HG03520 (cell line): Measurements from ENCODE around the gene FASTK.

ENCODE experiments used
- ATAC-seq: cut with Tn5 transposase; IDR thresholded peaks from one replicate; pipeline ENCODE4 v1.9.1; 2021; ENCODE audit warnings: mild to moderate bottlenecking, moderate library complexity; ENCODE audit not compliant: unreplicated experiment

FASTK gene, protein sequence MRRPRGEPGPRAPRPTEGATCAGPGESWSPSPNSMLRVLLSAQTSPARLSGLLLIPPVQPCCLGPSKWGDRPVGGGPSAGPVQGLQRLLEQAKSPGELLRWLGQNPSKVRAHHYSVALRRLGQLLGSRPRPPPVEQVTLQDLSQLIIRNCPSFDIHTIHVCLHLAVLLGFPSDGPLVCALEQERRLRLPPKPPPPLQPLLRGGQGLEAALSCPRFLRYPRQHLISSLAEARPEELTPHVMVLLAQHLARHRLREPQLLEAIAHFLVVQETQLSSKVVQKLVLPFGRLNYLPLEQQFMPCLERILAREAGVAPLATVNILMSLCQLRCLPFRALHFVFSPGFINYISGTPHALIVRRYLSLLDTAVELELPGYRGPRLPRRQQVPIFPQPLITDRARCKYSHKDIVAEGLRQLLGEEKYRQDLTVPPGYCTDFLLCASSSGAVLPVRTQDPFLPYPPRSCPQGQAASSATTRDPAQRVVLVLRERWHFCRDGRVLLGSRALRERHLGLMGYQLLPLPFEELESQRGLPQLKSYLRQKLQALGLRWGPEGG

DNA sequence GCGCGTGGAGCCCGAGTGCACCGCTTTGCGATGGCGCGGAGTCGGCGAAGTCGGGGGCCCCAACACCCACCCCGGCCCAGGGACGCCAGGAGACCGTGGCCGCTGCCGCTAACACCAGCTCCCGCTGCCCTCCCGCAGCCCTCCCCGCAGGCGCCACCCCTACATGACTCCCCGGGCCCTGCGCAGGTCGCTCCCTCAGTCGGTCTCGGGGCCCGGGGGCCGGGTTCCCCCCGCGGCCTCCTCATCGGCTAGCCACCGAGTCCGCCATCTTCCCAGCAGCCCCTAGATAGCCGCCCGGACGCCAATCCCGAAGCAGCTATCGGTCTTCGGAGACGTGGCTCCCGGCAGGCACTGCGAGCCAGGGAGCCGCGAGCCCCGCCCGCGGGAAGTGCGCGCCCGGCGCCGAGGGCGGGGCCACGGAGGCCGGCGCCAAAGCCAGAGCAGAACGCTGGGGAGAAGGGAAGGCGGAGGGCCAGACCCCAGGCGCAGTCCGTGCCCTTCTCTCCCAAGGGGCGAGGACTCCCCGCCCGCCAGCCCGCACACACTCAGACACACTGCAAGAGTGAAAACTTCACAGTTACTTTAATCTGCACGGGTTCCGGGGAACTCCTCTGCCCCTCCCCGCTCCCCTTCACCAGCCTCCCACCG, at the start of gene FASTK:
Gene FASTK (minus strand): TSS at position 288 of the 648 bp plus-strand sequence. CDS start 43 bp downstream, at position 245.
- peak; percentile 76 for ATAC-seq

GRCh38 chr7:151129960-151130591, 49.5 kb upstream of the FASTK start:
- ATAC-seq, result no peak

GRCh38 chr7:151129117-151129959, 48.7 kb upstream of the FASTK start:
- no peak for ATAC-seq

DNA sequence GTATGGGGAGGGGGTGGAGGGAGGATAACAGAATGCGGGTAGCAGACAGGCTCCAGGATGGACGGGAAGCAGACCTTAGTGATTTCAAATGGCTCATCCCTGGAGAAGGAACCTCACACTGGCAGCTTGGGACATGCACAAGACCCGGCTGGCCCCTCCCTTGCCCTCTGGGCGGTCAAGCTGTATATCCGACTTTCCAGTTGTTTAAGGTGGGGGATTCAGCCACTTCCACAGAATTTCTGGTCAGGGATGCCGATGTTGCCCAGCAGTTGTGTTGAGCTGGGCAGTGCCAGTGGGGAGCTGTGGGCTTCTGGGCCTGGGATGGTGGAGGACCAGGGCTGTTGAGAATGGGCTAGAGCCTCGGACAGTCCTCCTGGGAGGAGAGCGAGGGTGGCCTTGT, 48.1 kb upstream of the FASTK start:
- no peak for ATAC-seq

DNA sequence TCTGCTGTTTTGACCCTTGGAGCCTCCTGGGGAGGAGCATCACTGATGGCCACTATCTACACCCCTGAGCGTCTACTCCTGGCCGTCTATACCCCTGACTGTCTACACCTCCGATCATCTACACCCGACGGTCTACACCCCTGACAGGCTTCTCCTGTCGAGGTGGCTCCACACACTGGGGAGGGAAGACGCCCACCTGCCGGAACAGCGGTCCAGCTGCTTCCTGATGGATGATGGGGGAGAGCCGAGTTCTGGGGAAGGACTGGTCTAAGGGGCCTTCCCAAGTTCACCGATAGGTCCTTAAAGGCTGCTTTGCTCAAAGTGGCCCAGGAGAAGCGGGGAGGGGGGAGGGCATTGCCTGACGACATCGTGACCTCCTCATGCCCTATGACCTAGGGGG, 47.5 kb upstream of the FASTK start:
- ATAC-seq, result no peak

DNA sequence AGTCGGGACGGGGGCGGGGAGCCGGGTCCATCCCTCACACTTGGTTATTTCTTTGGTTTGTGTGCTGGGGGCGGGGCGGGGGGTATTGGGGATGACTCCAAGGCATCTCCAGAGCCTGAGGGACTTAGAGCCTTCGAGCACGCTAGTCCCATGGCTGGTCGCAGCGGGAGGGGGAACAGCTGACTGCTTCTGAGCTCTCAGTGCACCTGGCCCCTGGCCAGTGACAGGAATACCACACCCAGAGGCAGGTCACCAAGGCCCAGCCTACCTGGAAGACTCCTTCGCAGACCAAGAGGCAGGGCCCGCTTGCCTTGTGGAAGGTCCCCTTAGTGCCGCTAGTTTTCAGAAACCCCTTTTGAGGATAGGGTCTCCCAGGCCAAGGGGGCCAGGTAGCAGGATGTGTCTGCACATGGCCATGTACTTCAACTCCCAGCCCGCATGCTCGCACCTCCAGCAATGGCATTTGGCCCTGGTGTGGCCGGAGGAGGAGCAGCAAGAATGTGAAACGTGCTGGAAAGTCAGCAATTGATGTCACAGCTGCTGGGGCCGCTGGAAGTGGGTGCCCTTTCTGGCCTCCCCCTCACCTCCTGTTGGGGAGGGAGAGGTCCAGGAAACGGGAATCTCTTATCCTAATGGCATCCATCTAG, 46.0 kb upstream of the FASTK start:
- no peak for ATAC-seq

- no peak for ATAC-seq
Measured at GRCh38 chr7:151125846-151126481, 45.4 kb upstream of the FASTK start.

GRCh38 chr7:151125470-151125845, 44.8 kb upstream of the FASTK start:
- no peak for ATAC-seq

GRCh38 chr7:151124899-151125399, 44.3 kb upstream of the FASTK start:
- ATAC-seq, result no peak

DNA sequence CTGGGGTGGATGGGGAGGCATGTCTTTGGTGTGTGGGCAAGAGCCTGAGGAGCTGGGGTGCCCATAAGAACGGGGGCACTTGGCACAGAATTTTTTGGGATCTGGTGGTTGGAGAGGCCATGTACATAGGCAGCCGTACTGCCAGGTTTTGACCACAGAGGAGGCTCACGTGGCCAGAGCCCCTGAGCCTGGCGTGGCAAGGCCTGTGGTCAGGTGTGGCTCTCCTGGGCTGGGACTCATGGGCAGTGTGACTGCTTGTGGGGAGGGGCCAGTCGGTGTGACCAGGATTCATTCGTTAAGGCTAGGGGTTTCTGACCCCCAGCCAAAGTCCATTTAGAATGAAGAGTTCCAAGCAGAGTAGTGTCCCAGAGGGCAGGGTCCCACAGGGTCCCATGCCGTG, 43.9 kb upstream of the FASTK start:
- ATAC-seq, result no peak

GRCh38 chr7:151123822-151124464, 43.3 kb upstream of the FASTK start:
- ATAC-seq, result peak; percentile 89

DNA sequence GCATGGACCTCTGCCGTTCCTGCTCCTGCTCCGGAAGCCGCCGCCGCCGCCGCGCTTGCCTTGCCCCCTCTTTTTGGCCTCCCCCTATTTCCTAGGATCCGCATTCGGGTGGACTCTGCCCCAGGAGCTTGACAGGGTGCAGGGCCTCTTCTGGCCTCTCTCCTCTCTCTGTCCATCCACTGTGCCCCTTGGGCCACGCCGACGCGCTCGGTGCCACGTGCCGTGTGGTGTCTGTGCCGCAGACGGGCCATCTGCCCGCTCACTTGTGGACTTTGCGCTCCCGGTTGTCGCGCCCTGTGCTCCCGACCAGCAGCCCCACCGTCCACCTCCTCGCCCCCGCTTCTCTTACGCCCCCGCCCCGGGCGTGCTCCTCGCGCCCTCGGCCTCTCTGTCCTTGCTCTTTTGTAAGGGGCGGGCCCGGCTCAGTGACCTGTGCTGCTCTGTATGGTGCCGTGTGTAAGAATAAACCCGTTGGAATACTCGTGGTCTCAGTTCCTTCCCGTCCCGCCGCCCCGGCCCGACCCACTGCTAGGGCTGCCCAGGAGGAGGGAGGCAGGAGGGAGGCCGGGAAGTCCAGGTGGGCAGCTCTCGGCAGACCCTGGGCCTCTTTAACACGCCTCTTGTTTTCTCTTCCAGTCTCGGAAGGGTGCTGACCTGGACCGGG, 42.7 kb upstream of the FASTK start:
- no peak for ATAC-seq

- ATAC-seq, result no peak
Measured at GRCh38 chr7:151122796-151123157, 42.2 kb upstream of the FASTK start.

DNA sequence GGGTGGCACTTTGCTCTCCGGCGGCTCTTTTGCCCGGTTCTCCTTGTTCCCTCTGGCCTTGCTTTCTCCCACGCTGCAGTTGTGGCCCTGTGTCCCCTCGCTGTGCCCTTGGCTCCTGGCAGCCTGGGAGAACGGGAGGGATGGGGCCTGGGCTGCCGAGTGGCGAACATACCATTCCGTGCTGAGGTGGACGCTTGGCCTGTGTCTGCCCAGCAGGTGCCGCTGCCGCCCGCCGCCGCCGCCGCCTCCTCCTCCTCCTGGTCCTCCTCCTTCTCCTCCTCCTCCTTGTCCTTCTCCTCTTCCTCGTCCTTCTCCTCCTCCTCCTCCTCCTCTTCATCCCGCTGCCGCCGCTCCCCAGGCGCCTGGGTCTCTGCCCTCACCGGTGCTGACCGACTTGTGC, 41.7 kb upstream of the FASTK start:
- no peak for ATAC-seq

DNA sequence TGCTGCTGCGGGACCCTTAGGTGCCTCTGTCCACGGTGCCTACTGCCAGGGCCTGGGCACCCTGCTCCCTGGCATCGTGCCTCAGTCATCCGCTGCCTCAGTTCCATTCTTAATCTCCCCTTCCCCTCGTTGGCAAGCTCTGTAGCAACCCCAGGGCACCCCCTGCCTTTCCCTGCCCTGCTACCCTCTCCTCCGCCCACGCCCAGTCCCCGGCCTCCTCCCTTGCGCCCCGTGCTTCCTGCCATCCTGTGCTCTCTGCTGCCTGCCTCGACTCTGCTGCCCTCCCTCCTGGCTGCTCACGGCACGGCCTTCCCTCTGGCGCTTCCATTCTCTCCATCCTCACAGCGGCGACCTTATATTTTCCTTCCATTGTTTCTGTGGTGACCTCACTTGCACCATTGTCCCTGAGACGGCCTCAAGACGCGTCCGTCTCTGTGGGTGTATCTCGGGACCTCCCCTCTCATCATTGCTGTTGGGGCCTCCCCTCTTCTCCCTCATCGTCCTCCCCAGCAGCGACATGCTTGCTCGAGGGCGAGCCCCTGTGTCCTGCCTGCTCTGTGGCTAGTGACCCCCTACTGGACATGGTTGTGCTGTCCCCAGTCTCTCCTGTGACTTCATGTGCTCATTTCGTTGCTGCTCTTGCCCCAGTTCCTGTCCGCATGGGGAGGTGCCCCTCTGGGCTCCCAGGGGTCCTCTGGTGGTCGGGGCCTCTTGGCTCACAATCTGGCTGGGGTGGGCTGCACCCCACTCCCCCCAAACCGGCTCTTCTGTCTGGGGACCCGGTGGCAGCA, 41.0 kb upstream of the FASTK start:
- no peak for ATAC-seq

DNA sequence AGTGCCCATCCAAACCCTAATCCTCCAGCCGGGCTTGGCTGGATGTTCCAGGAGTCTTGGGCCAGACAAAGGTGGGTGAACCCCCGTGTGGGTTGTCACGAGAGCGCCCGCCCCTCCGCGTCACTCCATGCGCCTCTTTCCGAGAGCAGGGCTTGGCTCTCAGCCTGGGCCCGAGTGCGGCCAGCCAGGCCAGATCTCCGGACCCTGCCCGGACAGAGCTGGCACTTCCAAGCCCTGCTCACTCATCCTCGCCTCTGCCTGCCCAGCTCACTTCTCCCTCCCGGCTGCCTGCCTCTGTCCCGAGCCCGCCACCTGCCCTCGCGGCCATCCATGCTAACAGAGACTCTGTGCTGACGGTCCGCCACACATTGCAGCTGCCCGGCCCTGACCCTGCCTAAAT, 40.3 kb upstream of the FASTK start:
- no peak for ATAC-seq

- no peak for ATAC-seq
Measured at GRCh38 chr7:151119902-151120301, 39.3 kb upstream of the FASTK start.

- no peak for ATAC-seq
Measured at GRCh38 chr7:151119055-151119415, 38.4 kb upstream of the FASTK start.
